HG02852 (cell line): ENCODE measurements around the gene FAT1.

Experiments
- ATAC-seq: cut with Tn5 transposase; IDR thresholded peaks from one replicate; pipeline ENCODE4 v1.9.1; 2021; ENCODE audit warnings: mild to moderate bottlenecking, moderate library complexity; ENCODE audit not compliant: unreplicated experiment

Gene FAT1

GRCh38 chr4:186699881-186700397, 23.7 kb downstream of the FAT1 start:
- no peak for ATAC-seq

GRCh38 chr4:186699298-186699697, 24.4 kb downstream of the FAT1 start:
- ATAC-seq: no peak

GRCh38 chr4:186698525-186698924, 25.1 kb downstream of the FAT1 start:
- no peak for ATAC-seq

GRCh38 chr4:186698028-186698427, 25.6 kb downstream of the FAT1 start:
- no peak for ATAC-seq

- ATAC-seq: no peak
Measured at GRCh38 chr4:186695392-186695791, 28.3 kb downstream of the FAT1 start.

- ATAC-seq: no peak
Measured at GRCh38 chr4:186693894-186694293, 29.8 kb downstream of the FAT1 start.

GRCh38 chr4:186693159-186693815, 30.4 kb downstream of the FAT1 start:
- ATAC-seq: no peak

GRCh38 chr4:186691396-186691795, 32.3 kb downstream of the FAT1 start:
- ATAC-seq: no peak

GRCh38 chr4:186689476-186689875, 34.2 kb downstream of the FAT1 start:
- no peak for ATAC-seq

GRCh38 chr4:186688150-186688943, 35.3 kb downstream of the FAT1 start:
- no peak for ATAC-seq

GRCh38 chr4:186687265-186687664, 36.4 kb downstream of the FAT1 start:
- no peak for ATAC-seq

- ATAC-seq: no peak
Measured at GRCh38 chr4:186685767-186686183, 37.9 kb downstream of the FAT1 start.

GRCh38 chr4:186684889-186685309, 38.8 kb downstream of the FAT1 start:
- ATAC-seq: no peak

GRCh38 chr4:186684220-186684619, 39.4 kb downstream of the FAT1 start:
- ATAC-seq: no peak

GRCh38 chr4:186680641-186681040, 43.0 kb downstream of the FAT1 start:
- ATAC-seq: no peak

GRCh38 chr4:186676531-186677161, 47.0 kb downstream of the FAT1 start:
- ATAC-seq: no peak

- ATAC-seq: no peak
Measured at GRCh38 chr4:186669735-186670134, 53.9 kb downstream of the FAT1 start.

GRCh38 chr4:186669159-186669731, 54.4 kb downstream of the FAT1 start:
- no peak for ATAC-seq

- no peak for ATAC-seq
Measured at GRCh38 chr4:186666750-186667149, 56.9 kb downstream of the FAT1 start.

GRCh38 chr4:186666252-186666651, 57.4 kb downstream of the FAT1 start:
- no peak for ATAC-seq

- no peak for ATAC-seq
Measured at GRCh38 chr4:186660403-186660802, 63.3 kb downstream of the FAT1 start.
